ENCODE measurements around the gene GPRIN2.
"Not testable (repeated sequence)": the region's sequence is repeated elsewhere in the genome, so short reads cannot be mapped to it uniquely, and the experiment has no call there.

Gene GPRIN2

DNA sequence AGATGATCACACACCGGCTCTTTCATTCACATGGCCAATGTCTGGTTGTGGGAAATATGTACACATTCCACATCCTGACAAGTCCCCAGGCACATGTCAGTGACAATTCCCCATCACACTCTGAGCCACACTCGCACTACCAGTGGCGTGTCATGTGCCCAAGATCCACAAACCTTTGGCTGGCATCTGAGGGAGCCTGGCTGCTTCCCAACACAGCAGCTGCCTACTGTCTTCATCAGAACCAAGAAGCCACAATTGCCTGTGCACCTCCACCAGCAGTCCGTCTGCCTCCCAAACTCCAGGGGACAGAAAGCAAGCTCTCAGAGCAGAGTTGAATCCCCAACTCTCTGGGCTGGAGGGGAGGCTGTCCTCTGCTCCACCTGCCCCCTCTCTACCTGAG lies 16.3 kb upstream of the GPRIN2 start:
- not testable (repeated sequence) for H3K27ac ChIP-seq

DNA sequence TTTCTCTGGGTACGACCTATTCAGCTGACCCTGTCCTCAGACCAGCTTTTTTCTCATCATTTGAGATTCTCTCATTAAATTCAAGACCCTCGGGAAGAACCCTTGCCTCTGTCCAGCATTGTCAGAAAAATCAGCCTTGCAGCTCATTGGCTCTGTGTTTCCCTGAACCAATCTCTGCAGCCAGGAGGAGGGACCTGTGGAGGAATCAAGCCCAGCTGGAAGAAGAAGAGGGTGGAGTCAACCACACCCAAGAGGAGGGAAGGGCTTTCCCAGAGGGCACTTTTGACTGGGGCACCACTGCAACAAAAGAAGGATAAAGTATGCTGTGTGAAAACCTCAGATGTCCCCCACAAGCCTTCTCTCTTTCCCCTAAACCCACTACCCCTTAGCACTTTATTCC lies 14.2 kb upstream of the GPRIN2 start:
- H3K27ac ChIP-seq, result not testable (repeated sequence)

DNA sequence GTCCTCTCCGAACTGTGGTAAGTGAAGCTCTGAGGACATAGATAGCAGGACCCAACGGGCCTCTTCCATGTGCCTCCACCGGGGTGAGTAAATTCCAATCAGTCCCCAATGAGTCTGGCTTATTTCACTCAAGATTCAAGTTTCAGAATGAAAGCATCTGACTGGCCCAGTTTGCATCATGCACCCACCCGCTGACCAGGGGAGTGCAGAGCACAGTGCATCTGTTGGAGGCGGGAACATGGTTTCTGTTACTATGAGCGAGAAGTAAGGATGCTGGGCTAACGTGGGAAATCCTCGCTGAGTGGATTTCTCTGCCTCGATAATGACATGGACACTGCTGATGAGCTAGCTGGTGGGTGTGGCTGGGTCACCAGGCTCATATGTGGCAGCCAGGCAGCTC lies 10.7 kb upstream of the GPRIN2 start:
- H3K27ac ChIP-seq, result not testable (repeated sequence)

DNA sequence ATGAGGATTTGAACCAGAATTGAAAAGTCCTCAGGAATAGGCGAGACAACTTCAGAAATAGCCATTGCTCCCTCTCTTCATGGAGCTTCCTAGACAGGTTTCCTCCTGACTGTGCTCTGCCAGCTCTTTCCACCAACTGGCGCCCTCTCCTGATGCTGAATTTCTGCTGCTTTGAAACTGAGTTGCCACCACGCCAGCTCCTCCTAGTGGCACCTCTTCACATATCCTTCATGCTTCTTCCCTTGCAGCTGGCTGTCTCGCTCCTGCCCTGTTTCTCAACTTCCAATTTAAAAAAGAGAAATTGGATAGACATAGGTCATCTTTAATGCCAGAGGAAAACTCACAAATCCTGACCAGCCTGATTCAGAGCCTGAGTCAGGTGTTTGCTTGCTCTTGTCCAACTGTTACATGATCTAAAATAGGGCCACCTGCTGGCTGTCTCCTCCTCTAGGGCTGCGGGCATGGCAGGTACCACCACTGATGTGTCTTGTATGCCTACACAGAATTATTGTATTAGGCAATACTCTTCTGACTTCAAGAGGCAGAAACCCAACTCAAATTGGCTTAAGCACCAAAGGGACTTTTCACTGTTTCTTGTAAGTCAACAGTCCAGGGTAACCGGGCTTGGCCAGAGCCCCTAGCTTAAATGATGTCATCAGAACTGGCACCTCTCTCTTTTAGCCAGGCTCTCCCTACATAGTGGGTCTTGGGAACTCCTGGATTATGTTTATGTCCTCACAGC lies 9.3 kb upstream of the GPRIN2 start:
- H3K27ac ChIP-seq, result not testable (repeated sequence)

DNA sequence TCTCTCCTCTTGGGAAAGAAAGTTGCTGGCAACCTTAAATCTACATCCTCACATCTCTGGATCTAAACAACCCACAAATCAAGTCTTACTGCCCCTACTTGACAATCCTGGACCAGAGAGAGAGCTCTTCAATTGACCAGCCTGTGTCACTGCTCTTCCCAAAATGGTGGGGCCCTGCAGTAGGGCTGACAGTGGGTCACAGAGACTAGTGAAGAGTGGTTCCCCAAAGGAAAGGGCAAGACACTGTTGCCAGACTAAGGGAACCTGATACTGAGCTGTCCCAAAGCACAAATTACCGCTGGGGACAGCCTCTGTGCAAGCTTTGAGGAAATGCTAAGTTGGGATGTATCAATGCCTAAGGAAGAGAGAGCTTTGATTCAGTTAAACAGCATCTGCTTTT lies 4.5 kb upstream of the GPRIN2 start:
- no peak overlapping the region for H3K27ac ChIP-seq
- TF ChIP-seq ZFX (IDR thresholded peaks at IDR 0.05), result no peak

DNA sequence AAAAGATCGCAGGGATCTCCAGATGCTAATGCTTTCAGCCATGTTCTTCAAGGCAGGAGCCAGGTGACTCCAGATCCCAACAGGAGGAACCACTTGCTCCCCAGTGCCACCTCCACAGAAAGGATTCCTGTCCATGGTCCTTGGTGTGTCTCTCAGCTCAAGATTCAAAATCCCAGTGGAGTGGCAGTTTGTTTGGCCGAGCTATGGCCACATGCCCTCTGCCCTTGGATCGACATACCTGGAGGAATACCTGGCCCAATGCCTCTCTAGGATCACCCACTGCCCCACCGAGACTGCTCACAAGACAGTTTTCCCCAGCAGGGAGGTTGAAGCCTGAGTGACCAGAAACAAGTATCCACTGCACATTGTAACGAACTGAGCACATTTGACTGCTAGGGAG lies 3.9 kb upstream of the GPRIN2 start:
- TF ChIP-seq ZFX (IDR thresholded peaks at IDR 0.05), result no peak
- TF ChIP-seq, protein P1, sequence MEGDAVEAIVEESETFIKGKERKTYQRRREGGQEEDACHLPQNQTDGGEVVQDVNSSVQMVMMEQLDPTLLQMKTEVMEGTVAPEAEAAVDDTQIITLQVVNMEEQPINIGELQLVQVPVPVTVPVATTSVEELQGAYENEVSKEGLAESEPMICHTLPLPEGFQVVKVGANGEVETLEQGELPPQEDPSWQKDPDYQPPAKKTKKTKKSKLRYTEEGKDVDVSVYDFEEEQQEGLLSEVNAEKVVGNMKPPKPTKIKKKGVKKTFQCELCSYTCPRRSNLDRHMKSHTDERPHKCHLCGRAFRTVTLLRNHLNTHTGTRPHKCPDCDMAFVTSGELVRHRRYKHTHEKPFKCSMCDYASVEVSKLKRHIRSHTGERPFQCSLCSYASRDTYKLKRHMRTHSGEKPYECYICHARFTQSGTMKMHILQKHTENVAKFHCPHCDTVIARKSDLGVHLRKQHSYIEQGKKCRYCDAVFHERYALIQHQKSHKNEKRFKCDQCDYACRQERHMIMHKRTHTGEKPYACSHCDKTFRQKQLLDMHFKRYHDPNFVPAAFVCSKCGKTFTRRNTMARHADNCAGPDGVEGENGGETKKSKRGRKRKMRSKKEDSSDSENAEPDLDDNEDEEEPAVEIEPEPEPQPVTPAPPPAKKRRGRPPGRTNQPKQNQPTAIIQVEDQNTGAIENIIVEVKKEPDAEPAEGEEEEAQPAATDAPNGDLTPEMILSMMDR (conservative IDR thresholded peaks at IDR 0.05), result no peak
- H3K27ac ChIP-seq, result no peak overlapping the region

DNA sequence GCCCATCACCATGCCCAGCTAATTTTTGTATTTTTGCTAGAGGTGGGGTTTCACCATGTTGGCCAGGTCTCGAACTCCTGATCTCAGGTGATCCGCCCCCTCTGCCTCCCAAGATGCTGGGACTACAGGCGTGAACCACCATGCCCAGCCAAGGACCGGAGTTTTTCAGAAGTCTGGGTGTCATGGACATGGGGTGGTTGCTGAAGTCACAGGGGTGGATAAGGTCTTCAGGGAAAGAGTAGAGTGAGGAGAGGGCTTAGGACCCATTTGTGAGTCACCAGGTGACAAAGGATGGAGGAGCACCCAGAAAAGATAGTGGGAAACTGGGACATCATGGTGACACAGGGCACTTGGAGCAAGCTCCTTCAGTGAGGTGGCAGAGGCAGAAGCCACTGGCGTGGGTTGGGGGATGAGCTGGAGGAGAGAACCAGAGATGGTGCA lies 2.8 kb upstream of the GPRIN2 start:
- H3K27ac ChIP-seq, result peak overlapping the region; percentile 69
- TF ChIP-seq, protein P1 (conservative IDR thresholded peaks at IDR 0.05), result no peak
- no peak for TF ChIP-seq ZFX (IDR thresholded peaks at IDR 0.05)

DNA sequence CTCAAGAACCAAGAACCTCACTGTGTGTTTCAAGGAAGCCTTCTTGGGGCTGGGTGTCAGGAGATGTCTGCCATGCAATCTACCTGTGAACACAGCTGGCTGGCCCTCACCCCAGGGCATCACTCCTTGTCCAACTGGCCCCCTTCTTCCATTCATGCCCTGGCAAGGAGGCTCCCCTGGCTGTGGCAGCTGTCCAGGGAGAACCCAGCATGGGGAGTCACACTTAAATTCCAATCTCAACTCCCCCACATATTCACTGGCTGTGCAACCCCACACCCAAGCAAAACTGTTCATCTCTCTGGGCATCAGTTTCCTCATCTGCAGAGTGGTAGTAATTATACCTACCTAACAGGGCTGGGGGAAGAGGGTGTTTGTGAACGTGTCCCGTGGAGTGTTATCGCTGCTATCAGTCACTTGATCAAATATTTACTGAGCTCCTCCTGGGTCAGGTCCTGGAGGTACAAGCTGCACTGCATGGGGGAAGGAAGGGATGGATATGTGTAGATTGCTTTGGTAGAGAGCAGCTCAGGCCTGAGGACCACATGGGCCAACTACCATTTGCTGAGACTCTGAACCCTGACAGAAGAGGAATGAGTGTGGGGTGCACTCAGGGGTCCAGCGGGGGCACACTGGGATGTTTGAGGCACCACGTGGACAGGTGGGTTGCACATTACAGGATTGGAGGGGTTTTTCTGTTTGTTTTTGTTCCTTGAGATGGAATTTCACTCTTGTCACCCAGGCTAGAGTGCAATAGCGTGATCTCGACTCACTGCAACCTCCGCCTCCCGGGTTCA lies 2.1 kb upstream of the GPRIN2 start:
- peak overlapping the region; percentile 69 for H3K27ac ChIP-seq
- no peak; the same call in 1 of the 2 replicates for TF ChIP-seq ZFX (IDR thresholded peaks at IDR 0.05)
- TF ChIP-seq, protein P1 (conservative IDR thresholded peaks at IDR 0.05), result no peak

DNA sequence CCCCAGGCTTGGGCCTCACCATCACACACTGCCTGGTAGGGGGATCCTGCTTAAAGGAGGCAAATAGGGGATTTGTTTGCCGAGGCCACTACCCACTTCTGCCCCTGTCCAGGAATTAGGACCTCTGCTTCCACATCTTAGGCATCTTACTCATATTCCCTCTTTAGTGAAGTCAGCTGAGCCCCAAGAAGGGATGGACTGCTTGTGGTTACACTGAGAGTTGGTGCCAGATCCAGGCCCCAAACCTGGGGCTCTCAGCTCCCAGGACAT lies 1.6 kb upstream of the GPRIN2 start:
- H3K27ac ChIP-seq, result peak overlapping the region; percentile 69
- TF ChIP-seq, protein P1 (conservative IDR thresholded peaks at IDR 0.05), result no peak
- no peak for TF ChIP-seq ZFX (IDR thresholded peaks at IDR 0.05)

DNA sequence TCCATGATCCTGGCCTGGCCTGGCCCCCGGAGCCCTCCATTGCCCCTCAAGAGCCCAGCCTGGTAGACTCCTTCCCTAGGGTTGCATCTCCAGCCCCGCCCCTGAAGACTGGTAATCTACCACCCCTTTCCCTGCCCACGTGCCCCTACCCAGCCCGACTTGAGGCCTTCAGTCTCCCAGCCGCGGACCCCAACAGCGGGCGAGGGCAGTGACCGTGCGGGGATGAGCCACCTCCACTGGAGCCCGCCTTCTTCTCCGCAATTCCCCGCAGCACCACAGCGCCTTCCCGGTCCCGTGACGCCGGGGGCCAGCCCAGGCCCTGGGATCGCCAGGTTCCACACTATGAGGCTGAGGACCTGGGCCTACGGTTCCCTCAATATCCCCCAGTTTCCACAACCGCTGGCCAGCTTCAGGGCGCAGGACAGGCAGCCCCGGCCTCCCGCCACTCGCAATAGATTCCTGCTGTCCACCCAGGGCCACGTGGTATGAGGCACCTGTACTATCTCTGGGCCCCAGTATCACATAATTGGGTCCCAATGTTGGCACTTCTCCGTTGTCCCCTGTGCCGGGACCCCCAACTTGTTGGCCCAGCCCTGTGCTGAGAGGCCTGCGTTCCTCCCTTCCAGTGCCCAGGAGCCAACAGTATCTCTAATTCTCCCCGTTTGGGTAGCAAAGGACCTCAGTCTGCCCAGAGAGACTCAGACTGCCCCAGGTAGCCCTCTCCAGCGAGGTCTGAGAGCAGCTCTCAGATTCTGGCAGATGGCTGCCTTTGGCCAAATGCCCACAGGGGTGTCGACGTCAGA lies 1.1 kb upstream of the GPRIN2 start:
- no peak for TF ChIP-seq ZFX (IDR thresholded peaks at IDR 0.05)
- TF ChIP-seq, protein P1 (conservative IDR thresholded peaks at IDR 0.05), result no peak
- peak overlapping the region; percentile 69 for H3K27ac ChIP-seq

Data from C4-2B (cell line).